H9 (cell line): ENCODE results near the gene TMEM119. TPM values are rescaled to one million over a fixed set of nuclear protein-coding genes. Genes with fewer than 3 reads are reported as not detected.

Source experiments
- DNase-seq: peaks from one replicate; pipeline ENCODE4 v3.0.0-alpha.2; 2017
- H2AFZ ChIP-seq: one replicate; pipeline ENCODE4 v1.6.1; 2013; ENCODE audit warnings: mild to moderate bottlenecking, low read length, control low read depth, moderate library complexity
- H2AK5ac ChIP-seq: 2 replicates; pipeline ENCODE4 v1.6.1; 2013; ENCODE audit warnings: low read length, control low read depth, mixed read lengths; ENCODE audit not compliant: insufficient read length
- H2BK120ac ChIP-seq: one replicate; pipeline ENCODE4 v1.6.1; 2013; ENCODE audit warnings: low read depth, mild to moderate bottlenecking, low read length, control low read depth, inconsistent platforms; ENCODE audit not compliant: poor library complexity, severe bottlenecking
- H2BK12ac ChIP-seq: 2 replicates; pipeline ENCODE4 v1.6.1; 2013; ENCODE audit warnings: low read length, control low read depth, mixed read lengths, low read depth; ENCODE audit not compliant: insufficient read length
- H2BK15ac ChIP-seq: 2 replicates; pipeline ENCODE4 v1.6.1; 2013; ENCODE audit warnings: low read depth, low read length, control low read depth
- H2BK20ac ChIP-seq: one replicate; pipeline ENCODE4 v1.6.1; 2013; ENCODE audit warnings: low read depth, mild to moderate bottlenecking, low read length, control low read depth, inconsistent platforms; ENCODE audit not compliant: poor library complexity, severe bottlenecking
- H2BK5ac ChIP-seq: 2 replicates; pipeline ENCODE4 v1.6.1; 2013; ENCODE audit warnings: low read length, control low read depth, mixed read lengths; ENCODE audit not compliant: insufficient read length
- H3K14ac ChIP-seq: 2 replicates; pipeline ENCODE4 v1.6.1; 2013; ENCODE audit warnings: low read length, control low read depth; ENCODE audit not compliant: insufficient read depth
- H3K18ac ChIP-seq: 2 replicates; pipeline ENCODE4 v1.6.1; 2013; ENCODE audit warnings: low read depth, mild to moderate bottlenecking, mixed read lengths, low read length, control low read depth; ENCODE audit not compliant: insufficient read length
- H3K23ac ChIP-seq: 2 replicates; pipeline ENCODE4 v1.6.1; 2013; ENCODE audit warnings: low read length, control low read depth, mixed read lengths, low read depth; ENCODE audit not compliant: insufficient read length
- H3K23me2 ChIP-seq: 2 replicates; pipeline ENCODE4 v1.6.1; 2013; ENCODE audit warnings: low read depth, mild to moderate bottlenecking, mixed read lengths, low read length, control low read depth; ENCODE audit not compliant: insufficient read length, poor library complexity, severe bottlenecking
- H3K27ac ChIP-seq: 2 replicates; pipeline ENCODE4 v1.5.1; 2013; ENCODE audit warnings: low read length, control low read depth, mixed read lengths, low read depth; ENCODE audit not compliant: insufficient read length
- H3K27me3 ChIP-seq: 2 replicates; pipeline ENCODE4 v1.6.1; 2013; ENCODE audit warnings: low read length, control low read depth, inconsistent platforms; ENCODE audit not compliant: insufficient read depth
- H3K4ac ChIP-seq: 2 replicates; pipeline ENCODE4 v1.6.1; 2013; ENCODE audit warnings: low read depth, mild to moderate bottlenecking, control low read depth, inconsistent platforms, low read length, moderate library complexity
- H3K4me1 ChIP-seq: 2 replicates; pipeline ENCODE4 v1.6.1; 2013; ENCODE audit warnings: low read length, control low read depth, inconsistent platforms; ENCODE audit not compliant: insufficient read depth
- H3K4me2 ChIP-seq: 2 replicates; pipeline ENCODE4 v1.6.1; 2013; ENCODE audit warnings: low read length, control low read depth, mixed read lengths; ENCODE audit not compliant: insufficient read length, insufficient read depth
- H3K56ac ChIP-seq: 2 replicates; pipeline ENCODE4 v1.6.1; 2013; ENCODE audit warnings: low read depth, mild to moderate bottlenecking, mixed read lengths, low read length, control low read depth; ENCODE audit not compliant: insufficient read length
- H3K79me1 ChIP-seq: 2 replicates; pipeline ENCODE4 v1.6.1; 2013; ENCODE audit warnings: low read depth, mild to moderate bottlenecking, moderate library complexity, low read length, control low read depth, inconsistent platforms; ENCODE audit not compliant: insufficient read depth, poor library complexity, severe bottlenecking
- H3K79me2 ChIP-seq: 2 replicates; pipeline ENCODE4 v1.6.1; 2013; ENCODE audit warnings: low read length, control low read depth, inconsistent platforms; ENCODE audit not compliant: insufficient read depth
- H3K9ac ChIP-seq: 2 replicates; pipeline ENCODE4 v1.6.1; 2013; ENCODE audit warnings: low read length, control low read depth, mixed read lengths; ENCODE audit not compliant: insufficient read length; ENCODE audit errors: extremely low read depth
- H3K9me3 ChIP-seq: one replicate; pipeline ENCODE4 v1.6.1; 2013; ENCODE audit warnings: low read depth, low read length, inconsistent platforms; ENCODE audit not compliant: control insufficient read depth
- H3T11ph ChIP-seq: one replicate; pipeline ENCODE4 v1.6.1; 2013; ENCODE audit warnings: mild to moderate bottlenecking, low read length, control low read depth, inconsistent platforms
- H4K20me1 ChIP-seq: one replicate; pipeline ENCODE4 v1.6.1; 2013; ENCODE audit not compliant: control insufficient read depth, insufficient read length, insufficient read depth
- H4K5ac ChIP-seq: 2 replicates; pipeline ENCODE4 v1.6.1; 2013; ENCODE audit warnings: low read depth, mild to moderate bottlenecking, mixed read lengths, low read length, control low read depth; ENCODE audit not compliant: insufficient read length
- H4K8ac ChIP-seq: replicated peaks from 2 replicates; pipeline ENCODE4 v1.6.1; 2013; ENCODE audit warnings: low read length, control low read depth, mixed read lengths, low read depth; ENCODE audit not compliant: insufficient read length
- H4K91ac ChIP-seq: 2 replicates; pipeline ENCODE4 v1.6.1; 2013; ENCODE audit warnings: low read depth, mild to moderate bottlenecking, moderate library complexity, mixed read lengths, low read length, control low read depth; ENCODE audit not compliant: insufficient read length
- H3K27ac Mint-ChIP-seq, 3 experiments: 2 replicates in 2 of 3; 3 replicates in 1 of 3; pipeline ENCODE4 v1.8.0; 2020 to 2021; ENCODE audit warnings: mixed read lengths in 3 of 3, mild to moderate bottlenecking in 1 of 3, moderate library complexity in 1 of 3
- H3K27me3 Mint-ChIP-seq: 2 replicates; pipeline ENCODE4 v1.8.0; 2021; ENCODE audit warnings: low read depth, mild to moderate bottlenecking, moderate library complexity, mixed read lengths
- H3K36me3 Mint-ChIP-seq, 3 experiments: 2 replicates in 2 of 3; 3 replicates in 1 of 3; pipeline ENCODE4 v1.8.0; 2020 to 2021; ENCODE audit warnings: low read depth in 3 of 3, mixed read lengths in 3 of 3; ENCODE audit not compliant: insufficient read depth in 1 of 3
- H3K4me1 Mint-ChIP-seq, 2 experiments: 2 replicates each; pipeline ENCODE4 v1.8.0; 2020; ENCODE audit warnings: mixed read lengths in 2 of 2
- H3K4me3 Mint-ChIP-seq, 2 experiments: 2 replicates in 1 of 2; 3 replicates in 1 of 2; pipeline ENCODE4 v1.8.0; 2020 to 2021; ENCODE audit warnings: mild to moderate bottlenecking in 2 of 2, mixed read lengths in 2 of 2, moderate library complexity in 1 of 2
- H3K9me3 Mint-ChIP-seq, 2 experiments: 2 replicates in 1 of 2; 3 replicates in 1 of 2; pipeline ENCODE4 v1.8.0; 2020; ENCODE audit warnings: mild to moderate bottlenecking in 2 of 2, mixed read lengths in 2 of 2, moderate library complexity in 1 of 2
- CTCF ChIP-seq: fragments of 200-600 bp; sonication (generic); conservative IDR thresholded peaks from 3 replicates; pipeline ENCODE4 v1.8.0; 2021; ENCODE audit warnings: antibody characterized with exemption, mild to moderate bottlenecking
- WGBS: extraction: QIAGEN DNeasy Blood & Tissue Kit; methylation state at CpG from one replicate; pipeline ENCODE4 v1.1.7; 2013; ENCODE audit warnings: missing lambda C conversion rate, low lambda C conversion rate, mixed read lengths; ENCODE audit not compliant: insufficient read length; ENCODE audit errors: extremely low coverage; 5-methylcytosine and 5-hydroxymethylcytosine counted together
- total RNA-seq: library from RNA; stranded (reverse); gene quantifications from 2 replicates; pipeline ENCODE4 v1.2.1, GENCODE V29; 2021

Gene TMEM119
- total RNA-seq, 1 experiment from 2014 or later, result not detected

- H3K36me3 Mint-ChIP-seq, result peaks cover 7 to 30% (median 24%) of the 10 kb centered on the region in 3 experiments
- H3K27ac ChIP-seq, result no peak overlapping the region
Observed at GRCh38 chr12:108641446-108642268, 43.8 kb upstream of the TMEM119 start.

More at GRCh38 chr12:108641446-108642268, 43.8 kb upstream of the TMEM119 start:
- H2BK12ac ChIP-seq, result no peak overlapping the region
- H4K91ac ChIP-seq, result no peak overlapping the region
- no peak overlapping the region for H3K4me2 ChIP-seq
- no peak overlapping the region for H2BK120ac ChIP-seq
- H3K4me1 ChIP-seq, result peaks cover 4% of the 10 kb centered on the region; the same call in 1 of the 2 replicates
- H3K79me1 ChIP-seq, result no peaks in the 10 kb centered on the region
- H3K23ac ChIP-seq, result no peak overlapping the region
- no peak overlapping the region for H3T11ph ChIP-seq
- H2BK5ac ChIP-seq, result no peak overlapping the region
- no peaks in the 10 kb centered on the region for H3K9me3 Mint-ChIP-seq
- no peak overlapping the region for H4K8ac ChIP-seq
- H4K5ac ChIP-seq, result no peak overlapping the region
- H3K27ac Mint-ChIP-seq, result peak overlapping the region; percentile 19 to 75 (median 31); a peak in 6 of 7 replicates
- H2AK5ac ChIP-seq, result no peak overlapping the region
- WGBS, result no CpG with 5 or more reads among the region's 9 CpGs
- no peak overlapping the region for H3K9ac ChIP-seq
- H3K56ac ChIP-seq, result no peak overlapping the region
- no peak overlapping the region for H3K4ac ChIP-seq
- no peaks in the 10 kb centered on the region for H3K9me3 ChIP-seq
- DNase-seq, result peak; percentile 32
- no peaks in the 10 kb centered on the region for H3K23me2 ChIP-seq
- no peak overlapping the region for H2BK20ac ChIP-seq
- H3K4me3 Mint-ChIP-seq, result no peak overlapping the region; a peak in 1 of 5 replicates
- TF ChIP-seq CTCF, result no peak
- H3K4me1 Mint-ChIP-seq, result peaks cover 50% of the 10 kb centered on the region in 2 experiments
- H3K18ac ChIP-seq, result no peak overlapping the region
- H3K27me3 ChIP-seq, result no peaks in the 10 kb centered on the region
- no peaks in the 10 kb centered on the region for H3K79me2 ChIP-seq
- no peak overlapping the region for H2BK15ac ChIP-seq
- no peak overlapping the region for H2AFZ ChIP-seq
- H4K20me1 ChIP-seq, result no peaks in the 10 kb centered on the region
- H3K14ac ChIP-seq, result no peak overlapping the region
- no peaks in the 10 kb centered on the region for H3K27me3 Mint-ChIP-seq
